Thyroid gland (tissue), 4 donors: ENCODE results near the gene ABHD12.

Experiments
- CTCF ChIP-seq, 6 experiments: fragments of 200-600 bp in 3 of 6; fragments of 450-650 bp in 3 of 6; sonication (generic) in 3 of 6; IDR thresholded peaks; one replicate each; pipeline ENCODE4 v1.5.1; 2016 to 2019; ENCODE audit warnings: antibody characterized with exemption in 6 of 6, mild to moderate bottlenecking in 2 of 6, inconsistent platforms in 1 of 6, moderate library complexity in 1 of 6
- POLR2A ChIP-seq, 2 donors: fragments of 450-650 bp; IDR thresholded peaks; one replicate each; pipeline ENCODE4 v1.6.1; 2017; ENCODE audit warnings: antibody characterized with exemption in 2 of 2, mild to moderate bottlenecking in 2 of 2, moderate library complexity in 1 of 2

- TF ChIP-seq CTCF (IDR thresholded peaks at IDR 0.05) (no peak), POLR2A (IDR thresholded peaks at IDR 0.05) (no peak)
Observed at GRCh38 chr20:25259358-25259757, 131.3 kb downstream of the ABHD12 start.
